ENCODE results near the gene UNC5B. TPM values are rescaled to one million over a fixed set of nuclear protein-coding genes. Genes with fewer than 3 reads are reported as not detected.
"Not testable (repeated sequence)": the region's sequence is repeated elsewhere in the genome, so short reads cannot be mapped to it uniquely, and the experiment has no call there.

UNC5B gene
- total and polyA plus RNA-seq, 12 donors, result 2.0 to 27.0 (median 8.8) TPM

DNA sequence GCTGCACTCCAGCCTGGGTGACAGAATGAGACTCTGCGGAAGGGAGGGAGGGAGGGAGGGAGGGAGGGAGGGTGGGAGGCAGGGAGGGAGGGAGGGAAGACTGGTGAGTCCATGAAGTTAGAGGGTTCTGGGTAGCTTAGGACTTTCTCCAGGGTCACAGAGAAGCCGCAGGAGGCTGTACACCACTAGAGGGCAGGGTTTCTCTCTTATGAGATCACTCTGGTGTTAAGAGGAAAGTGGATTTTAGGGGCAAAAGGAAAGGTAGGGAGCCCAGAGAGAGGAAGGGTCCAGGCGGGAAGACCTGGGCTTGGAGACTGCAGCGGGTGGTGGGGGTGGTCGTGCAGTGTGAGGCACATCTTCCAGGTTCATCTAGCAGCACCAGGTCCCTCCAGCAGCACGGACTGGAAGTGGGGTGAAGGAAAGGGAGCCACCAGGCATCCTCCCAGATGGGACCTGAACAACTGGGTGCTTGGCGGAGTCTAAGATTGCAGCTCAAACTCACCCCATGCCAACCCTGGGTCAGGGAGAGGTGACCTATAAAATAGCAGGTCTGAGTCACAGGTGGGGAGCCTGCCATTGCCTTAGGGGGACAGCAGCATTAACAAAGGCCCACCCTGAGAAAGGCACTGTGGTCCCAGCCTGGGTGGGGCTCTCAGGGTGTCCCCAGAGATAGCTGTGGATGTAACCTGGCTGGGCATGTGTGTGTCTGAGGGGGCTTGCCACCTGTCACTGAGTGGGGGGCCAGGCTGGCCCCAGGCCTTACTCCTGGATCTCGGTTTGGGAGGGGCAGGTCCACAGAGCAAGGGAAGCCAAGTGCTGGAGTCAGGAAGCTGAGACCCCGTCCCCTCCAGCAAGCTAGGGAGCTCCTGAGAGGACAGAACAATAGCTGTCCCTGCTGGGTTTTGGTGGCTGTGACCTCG lies 58.2 kb downstream of the UNC5B start:
- no peak overlapping the region for H3K4me3 ChIP-seq
- WGBS, 4 donors, result 30 to 55% (median 49%) methylated on average over 7 to 10 of the region's 10 CpGs
- H3K9me3 ChIP-seq (replicated peaks in 1 of 3), result no peaks in the 10 kb centered on the region
- H3K4me1 ChIP-seq (replicated peaks in 1 of 2), result peaks cover 11 to 34% of the 10 kb centered on the region in 2 donors
- no peak overlapping the region for H3K27ac ChIP-seq
- H3K36me3 ChIP-seq (replicated peaks in 1 of 2), result no peaks in the 10 kb centered on the region
- intact Hi-C loops (cut with DNase I), result no loop called here
- TF ChIP-seq, protein P1, sequence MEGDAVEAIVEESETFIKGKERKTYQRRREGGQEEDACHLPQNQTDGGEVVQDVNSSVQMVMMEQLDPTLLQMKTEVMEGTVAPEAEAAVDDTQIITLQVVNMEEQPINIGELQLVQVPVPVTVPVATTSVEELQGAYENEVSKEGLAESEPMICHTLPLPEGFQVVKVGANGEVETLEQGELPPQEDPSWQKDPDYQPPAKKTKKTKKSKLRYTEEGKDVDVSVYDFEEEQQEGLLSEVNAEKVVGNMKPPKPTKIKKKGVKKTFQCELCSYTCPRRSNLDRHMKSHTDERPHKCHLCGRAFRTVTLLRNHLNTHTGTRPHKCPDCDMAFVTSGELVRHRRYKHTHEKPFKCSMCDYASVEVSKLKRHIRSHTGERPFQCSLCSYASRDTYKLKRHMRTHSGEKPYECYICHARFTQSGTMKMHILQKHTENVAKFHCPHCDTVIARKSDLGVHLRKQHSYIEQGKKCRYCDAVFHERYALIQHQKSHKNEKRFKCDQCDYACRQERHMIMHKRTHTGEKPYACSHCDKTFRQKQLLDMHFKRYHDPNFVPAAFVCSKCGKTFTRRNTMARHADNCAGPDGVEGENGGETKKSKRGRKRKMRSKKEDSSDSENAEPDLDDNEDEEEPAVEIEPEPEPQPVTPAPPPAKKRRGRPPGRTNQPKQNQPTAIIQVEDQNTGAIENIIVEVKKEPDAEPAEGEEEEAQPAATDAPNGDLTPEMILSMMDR (IDR thresholded peaks at IDR 0.05), result peak in 5 of 6 experiments; percentile 31 to 60 (median 50)
- no peak for TF ChIP-seq POLR2A (IDR thresholded peaks at IDR 0.05)
- DNase-seq, result peak; percentile 52 to 86 (median 70)
- H3K27me3 ChIP-seq, result no peaks in the 10 kb centered on the region

DNA sequence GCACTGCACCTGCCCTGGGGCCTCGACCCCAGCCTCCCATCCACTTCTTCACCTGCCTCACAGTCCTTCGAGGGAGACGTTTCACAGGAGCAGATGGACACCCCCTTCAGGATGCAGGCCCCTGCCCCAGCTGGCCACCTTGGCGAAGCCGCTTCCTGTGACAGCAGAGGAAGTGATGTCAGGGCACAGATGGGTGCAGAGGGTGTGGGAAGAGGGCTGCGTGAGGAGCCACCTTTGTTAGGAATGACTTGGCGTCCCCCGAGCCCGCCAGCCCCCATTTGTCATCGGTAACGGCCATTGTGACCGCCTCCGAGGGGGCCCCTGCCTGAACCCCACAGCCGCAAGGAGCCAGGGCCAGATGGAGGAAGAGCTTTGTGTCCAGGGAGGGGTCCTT lies 59.3 kb downstream of the UNC5B start:
- WGBS, 4 donors, result 63 to 79% (median 71%) methylated on average over 9 to 14 of the region's 14 CpGs

DNA sequence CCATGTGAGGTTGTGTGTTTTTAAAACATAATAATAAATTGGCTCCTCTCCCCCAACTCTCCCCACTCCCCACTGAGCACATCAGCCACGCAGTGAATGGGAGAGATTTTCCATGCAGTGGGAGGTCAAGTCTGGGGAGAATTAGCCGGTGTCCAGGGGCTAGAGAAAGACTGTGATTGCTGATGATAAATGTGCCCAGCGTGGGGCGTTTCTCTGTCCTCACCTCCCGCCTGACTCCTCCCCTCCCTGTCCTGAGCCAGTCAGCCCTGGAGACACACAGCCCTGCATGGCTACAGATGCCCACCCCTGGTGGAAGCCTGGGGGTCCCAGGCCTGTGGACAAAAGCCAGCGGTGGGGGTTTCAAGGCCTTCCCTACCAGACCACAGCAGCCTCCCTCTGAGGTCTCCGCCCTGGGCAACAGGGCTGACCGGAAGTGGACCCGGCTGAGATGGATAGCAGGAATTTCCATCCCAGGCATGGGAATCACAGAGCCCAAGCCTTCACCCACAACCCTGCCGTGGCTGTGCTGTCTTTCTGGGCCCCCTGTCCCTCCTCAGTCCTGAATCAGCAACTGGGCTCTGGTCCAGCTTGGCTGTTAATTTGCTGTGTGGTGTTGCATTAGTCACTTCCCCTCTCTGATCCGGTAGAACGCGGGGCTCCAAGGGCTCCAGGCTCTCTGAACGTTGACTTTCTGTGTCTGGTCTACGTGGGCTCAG lies 59.8 kb downstream of the UNC5B start:
- TF ChIP-seq POLR2A (IDR thresholded peaks at IDR 0.05), result no peak
- TF ChIP-seq, protein P1 (IDR thresholded peaks at IDR 0.05), result no peak
- Histone ChIP-seq H3K4me3 (no peak overlapping the region), H3K27me3 (no peaks in the 10 kb centered on the region), H3K9me3 (replicated peaks in 1 of 3) (no peaks in the 10 kb centered on the region), H3K4me1 (replicated peaks in 1 of 2) (peaks cover 11 to 25% of the 10 kb centered on the region in 2 donors), H3K27ac (no peak overlapping the region), H3K36me3 (replicated peaks in 1 of 2) (no peaks in the 10 kb centered on the region)
- peak in 1 of 7 donors; percentile 29 for DNase-seq
- WGBS, 4 donors, result 32 to 56% (median 44%) methylated on average over 8 to 15 of the region's 15 CpGs
- intact Hi-C loops (cut with DNase I), result no loop called here

More for the DNA sequence above, 59.3 kb downstream of the UNC5B start:
- no peaks in the 10 kb centered on the region for H3K36me3 ChIP-seq (replicated peaks in 1 of 2)
- no peak overlapping the region for H3K27ac ChIP-seq
- H3K27me3 ChIP-seq, result no peaks in the 10 kb centered on the region
- TF ChIP-seq, protein P1 (IDR thresholded peaks at IDR 0.05), result no peak
- no peak for TF ChIP-seq POLR2A (IDR thresholded peaks at IDR 0.05)
- DNase-seq, result no peak
- no peaks in the 10 kb centered on the region for H3K9me3 ChIP-seq (replicated peaks in 1 of 3)
- intact Hi-C loops (cut with DNase I), result no loop called here
- H3K4me3 ChIP-seq, result no peak overlapping the region
- peaks cover 11 to 25% of the 10 kb centered on the region in 2 donors for H3K4me1 ChIP-seq (replicated peaks in 1 of 2)

DNA sequence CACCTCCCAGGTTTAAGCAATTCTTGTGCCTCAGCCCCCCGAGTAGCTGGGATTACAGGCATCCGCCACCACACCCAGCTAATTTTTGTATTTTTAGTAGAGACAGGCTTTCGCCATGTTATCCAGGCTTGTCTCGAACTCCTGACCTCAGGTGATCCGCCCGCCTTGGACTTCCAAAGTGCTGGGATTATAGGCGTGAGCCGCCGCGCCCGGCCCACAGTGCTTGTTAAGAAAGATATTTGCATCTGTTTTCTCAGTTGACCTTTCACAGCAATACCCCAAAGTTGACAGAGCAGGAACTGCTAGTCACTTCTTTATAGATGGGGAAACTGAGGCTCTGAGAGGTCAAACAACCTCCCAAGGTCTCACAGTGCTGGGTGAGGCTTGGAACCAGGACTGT lies 60.6 kb downstream of the UNC5B start:
- intact Hi-C loops (cut with DNase I), result not testable (repeated sequence)

More for the DNA sequence above, 60.6 kb downstream of the UNC5B start:
- DNase-seq; H3K36me3 ChIP-seq (replicated peaks in 1 of 2); H3K4me3 ChIP-seq; H3K27ac ChIP-seq; H3K27me3 ChIP-seq; H3K9me3 ChIP-seq (replicated peaks in 1 of 3): not testable (repeated sequence)
- peaks cover 11 to 25% of the 10 kb centered on the region in 2 donors for H3K4me1 ChIP-seq (replicated peaks in 1 of 2)
- WGBS, 4 donors, result 79 to 91% (median 88%) methylated on average over 11 of the region's 11 CpGs
